Loucy (cell line): ENCODE measurements around the gene CD82.

Experiments used
- H2AFZ ChIP-seq: fragments of 200-600 bp; sonication (generic); 2 replicates; pipeline ENCODE4 v1.6.0; 2016; ENCODE audit warnings: antibody characterized with exemption, mild to moderate bottlenecking, low read length, moderate library complexity
- H3F3A ChIP-seq: fragments of 200-600 bp; 2 replicates; pipeline ENCODE4 v1.6.0; 2016; ENCODE audit warnings: antibody characterized with exemption, low read depth, mild to moderate bottlenecking
- H3K27me3 ChIP-seq: fragments of 200-600 bp; sonication (generic); 2 replicates; pipeline ENCODE4 v1.6.1; 2014; ENCODE audit warnings: low read length, mild to moderate bottlenecking; ENCODE audit not compliant: insufficient read depth, poor library complexity, severe bottlenecking
- H3K36me3 ChIP-seq: fragments of 200-600 bp; sonication (generic); 2 replicates; pipeline ENCODE4 v1.6.1; 2016; ENCODE audit warnings: low read length; ENCODE audit not compliant: insufficient read depth
- H3K4me1 ChIP-seq: fragments of 200-600 bp; sonication (generic); 2 replicates; pipeline ENCODE4 v1.5.1; 2014; ENCODE audit warnings: low read length, mild to moderate bottlenecking; ENCODE audit not compliant: insufficient read depth, poor library complexity, severe bottlenecking
- H3K4me2 ChIP-seq: fragments of 200-600 bp; sonication (generic); 2 replicates; pipeline ENCODE4 v1.6.0; 2014; ENCODE audit warnings: antibody characterized with exemption, low read length, low read depth, mild to moderate bottlenecking; ENCODE audit not compliant: poor library complexity, severe bottlenecking
- H3K4me3 ChIP-seq: fragments of 200-600 bp; sonication (generic); 2 replicates; pipeline ENCODE4 v1.5.1; 2014; ENCODE audit warnings: low read length, mild to moderate bottlenecking, mixed read lengths; ENCODE audit not compliant: poor library complexity, severe bottlenecking
- H3K79me2 ChIP-seq: fragments of 200-600 bp; sonication (generic); 2 replicates; pipeline ENCODE4 v1.6.1; 2014; ENCODE audit warnings: low read length; ENCODE audit not compliant: insufficient read depth
- H3K9ac ChIP-seq: fragments of 200-600 bp; sonication (generic); 2 replicates; pipeline ENCODE4 v1.6.0; 2014; ENCODE audit warnings: mild to moderate bottlenecking, low read depth, low read length, moderate library complexity; ENCODE audit not compliant: poor library complexity, severe bottlenecking
- H3K9me2 ChIP-seq: fragments of 200-600 bp; sonication (generic); replicated peaks from 2 replicates; pipeline ENCODE4 v1.6.1; 2016; ENCODE audit warnings: low read depth, low read length, mixed read lengths
- H3K9me3 ChIP-seq: fragments of 200-600 bp; sonication (generic); 2 replicates; pipeline ENCODE4 v1.6.1; 2014; ENCODE audit warnings: mild to moderate bottlenecking, antibody characterized with exemption, low read length, low read depth; ENCODE audit not compliant: insufficient read depth
- H4K20me1 ChIP-seq: fragments of 200-600 bp; sonication (generic); 2 replicates; pipeline ENCODE4 v1.6.0; 2014; ENCODE audit warnings: antibody characterized with exemption, low read length, mild to moderate bottlenecking; ENCODE audit not compliant: insufficient read depth, poor library complexity, severe bottlenecking
- EZH2phosphoT487 ChIP-seq: fragments of 200-600 bp; IDR thresholded peaks from 2 replicates; pipeline ENCODE4 v1.6.1; 2018; ENCODE audit warnings: antibody characterized with exemption, mild to moderate bottlenecking, moderate library complexity, borderline replicate concordance
- TF ChIP-seq, protein P1 (sequence below): fragments of 200-600 bp; sonication (generic); conservative IDR thresholded peaks from 2 replicates; pipeline ENCODE4 v1.5.1; 2014; ENCODE audit warnings: mild to moderate bottlenecking, antibody characterized with exemption, low read length

Gene CD82

GRCh38 chr11:44518968-44519550 lies 46.4 kb upstream of the CD82 start:
- Histone ChIP-seq H3K36me3 (no peaks in the 10 kb centered on the region), H3K4me2 (no peak overlapping the region), H3K9ac (no peak overlapping the region), H3K27me3 (no peaks in the 10 kb centered on the region), H3F3A (no peaks in the 10 kb centered on the region), H3K9me3 (no peaks in the 10 kb centered on the region), H2AFZ (no peak overlapping the region), H3K9me2 (no peaks in the 10 kb centered on the region), H4K20me1 (no peaks in the 10 kb centered on the region), H3K4me1 (no peaks in the 10 kb centered on the region), H3K4me3 (no peak overlapping the region), H3K79me2 (no peaks in the 10 kb centered on the region)
- TF ChIP-seq, protein P1, sequence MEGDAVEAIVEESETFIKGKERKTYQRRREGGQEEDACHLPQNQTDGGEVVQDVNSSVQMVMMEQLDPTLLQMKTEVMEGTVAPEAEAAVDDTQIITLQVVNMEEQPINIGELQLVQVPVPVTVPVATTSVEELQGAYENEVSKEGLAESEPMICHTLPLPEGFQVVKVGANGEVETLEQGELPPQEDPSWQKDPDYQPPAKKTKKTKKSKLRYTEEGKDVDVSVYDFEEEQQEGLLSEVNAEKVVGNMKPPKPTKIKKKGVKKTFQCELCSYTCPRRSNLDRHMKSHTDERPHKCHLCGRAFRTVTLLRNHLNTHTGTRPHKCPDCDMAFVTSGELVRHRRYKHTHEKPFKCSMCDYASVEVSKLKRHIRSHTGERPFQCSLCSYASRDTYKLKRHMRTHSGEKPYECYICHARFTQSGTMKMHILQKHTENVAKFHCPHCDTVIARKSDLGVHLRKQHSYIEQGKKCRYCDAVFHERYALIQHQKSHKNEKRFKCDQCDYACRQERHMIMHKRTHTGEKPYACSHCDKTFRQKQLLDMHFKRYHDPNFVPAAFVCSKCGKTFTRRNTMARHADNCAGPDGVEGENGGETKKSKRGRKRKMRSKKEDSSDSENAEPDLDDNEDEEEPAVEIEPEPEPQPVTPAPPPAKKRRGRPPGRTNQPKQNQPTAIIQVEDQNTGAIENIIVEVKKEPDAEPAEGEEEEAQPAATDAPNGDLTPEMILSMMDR, result no peak
- TF ChIP-seq EZH2phosphoT487, result no peak

GRCh38 chr11:44519989-44520737 lies 45.3 kb upstream of the CD82 start:
- Histone ChIP-seq H4K20me1 (no peaks in the 10 kb centered on the region), H3K4me2 (no peak overlapping the region), H3K79me2 (no peaks in the 10 kb centered on the region), H3K9me2 (no peaks in the 10 kb centered on the region), H3K4me1 (peaks cover 8% of the 10 kb centered on the region), H3F3A (no peaks in the 10 kb centered on the region), H3K4me3 (no peak overlapping the region), H3K36me3 (no peaks in the 10 kb centered on the region), H3K9me3 (no peaks in the 10 kb centered on the region), H3K27me3 (no peaks in the 10 kb centered on the region), H3K9ac (no peak overlapping the region), H2AFZ (no peak overlapping the region)
- TF ChIP-seq EZH2phosphoT487, result no peak
- TF ChIP-seq, protein P1, result no peak

DNA sequence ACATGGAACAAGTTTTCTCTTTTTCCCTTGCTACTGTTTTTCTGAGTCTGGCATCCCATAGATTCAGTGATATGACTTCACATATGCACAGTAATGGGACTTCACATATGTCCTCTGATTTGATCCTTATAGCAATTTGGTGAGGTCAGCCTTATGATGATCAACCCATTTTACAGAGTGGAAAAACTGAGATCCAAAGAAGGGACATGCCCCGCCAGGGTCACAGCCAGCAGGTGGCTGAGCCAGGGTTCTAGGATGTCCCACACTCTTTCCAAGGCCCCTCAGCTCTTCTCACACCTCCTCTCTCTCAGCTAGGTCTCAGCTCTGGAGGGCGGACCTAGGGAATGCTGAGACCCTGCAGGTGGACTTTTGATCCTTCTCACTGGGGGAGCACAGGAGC lies 44.3 kb upstream of the CD82 start:
- H3K4me1 ChIP-seq, result peaks cover 8% of the 10 kb centered on the region
- no peaks in the 10 kb centered on the region for H3K79me2 ChIP-seq
- TF ChIP-seq, protein P1, result no peak
- no peak for TF ChIP-seq EZH2phosphoT487
- H2AFZ ChIP-seq, result no peak overlapping the region
- H3K4me3 ChIP-seq, result no peak overlapping the region
- H3K9me2 ChIP-seq, result no peaks in the 10 kb centered on the region
- H3K36me3 ChIP-seq, result no peaks in the 10 kb centered on the region
- no peaks in the 10 kb centered on the region for H3K27me3 ChIP-seq
- H3K9me3 ChIP-seq, result no peaks in the 10 kb centered on the region
- no peak overlapping the region for H3K4me2 ChIP-seq
- no peaks in the 10 kb centered on the region for H4K20me1 ChIP-seq
- no peaks in the 10 kb centered on the region for H3F3A ChIP-seq
- no peak overlapping the region for H3K9ac ChIP-seq
